Stimulated activated CD4-positive, alpha-beta T cell treated with anti-CD3 and anti-CD28 coated beads, Interleukin-12 subunit alpha, Interleukin-12 subunit beta, amount 100 ng/mL, for 4 hours (primary cell): Measurements from ENCODE around the gene FZD1.

Experiments
- DNase-seq: peaks from one replicate; pipeline ENCODE4 v3.0.0-alpha.2; 2020

FZD1 gene

DNA sequence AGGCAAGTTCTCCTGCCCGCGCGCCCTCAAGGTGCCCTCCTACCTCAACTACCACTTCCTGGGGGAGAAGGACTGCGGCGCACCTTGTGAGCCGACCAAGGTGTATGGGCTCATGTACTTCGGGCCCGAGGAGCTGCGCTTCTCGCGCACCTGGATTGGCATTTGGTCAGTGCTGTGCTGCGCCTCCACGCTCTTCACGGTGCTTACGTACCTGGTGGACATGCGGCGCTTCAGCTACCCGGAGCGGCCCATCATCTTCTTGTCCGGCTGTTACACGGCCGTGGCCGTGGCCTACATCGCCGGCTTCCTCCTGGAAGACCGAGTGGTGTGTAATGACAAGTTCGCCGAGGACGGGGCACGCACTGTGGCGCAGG, 1.4 kb downstream of the FZD1 start:
- no peak for DNase-seq

DNA sequence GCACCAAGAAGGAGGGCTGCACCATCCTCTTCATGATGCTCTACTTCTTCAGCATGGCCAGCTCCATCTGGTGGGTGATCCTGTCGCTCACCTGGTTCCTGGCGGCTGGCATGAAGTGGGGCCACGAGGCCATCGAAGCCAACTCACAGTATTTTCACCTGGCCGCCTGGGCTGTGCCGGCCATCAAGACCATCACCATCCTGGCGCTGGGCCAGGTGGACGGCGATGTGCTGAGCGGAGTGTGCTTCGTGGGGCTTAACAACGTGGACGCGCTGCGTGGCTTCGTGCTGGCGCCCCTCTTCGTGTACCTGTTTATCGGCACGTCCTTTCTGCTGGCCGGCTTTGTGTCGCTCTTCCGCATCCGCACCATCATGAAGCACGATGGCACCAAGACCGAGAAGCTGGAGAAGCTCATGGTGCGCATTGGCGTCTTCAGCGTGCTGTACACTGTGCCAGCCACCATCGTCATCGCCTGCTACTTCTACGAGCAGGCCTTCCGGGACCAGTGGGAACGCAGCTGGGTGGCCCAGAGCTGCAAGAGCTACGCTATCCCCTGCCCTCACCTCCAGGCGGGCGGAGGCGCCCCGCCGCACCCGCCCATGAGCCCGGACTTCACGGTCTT, 1.9 kb downstream of the FZD1 start:
- DNase-seq: no peak

DNA sequence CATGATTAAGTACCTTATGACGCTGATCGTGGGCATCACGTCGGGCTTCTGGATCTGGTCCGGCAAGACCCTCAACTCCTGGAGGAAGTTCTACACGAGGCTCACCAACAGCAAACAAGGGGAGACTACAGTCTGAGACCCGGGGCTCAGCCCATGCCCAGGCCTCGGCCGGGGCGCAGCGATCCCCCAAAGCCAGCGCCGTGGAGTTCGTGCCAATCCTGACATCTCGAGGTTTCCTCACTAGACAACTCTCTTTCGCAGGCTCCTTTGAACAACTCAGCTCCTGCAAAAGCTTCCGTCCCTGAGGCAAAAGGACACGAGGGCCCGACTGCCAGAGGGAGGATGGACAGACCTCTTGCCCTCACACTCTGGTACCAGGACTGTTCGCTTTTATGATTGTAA, 2.5 kb downstream of the FZD1 start:
- DNase-seq: no peak

- no peak for DNase-seq
Observed at GRCh38 chr7:91267171-91267955, 3.1 kb downstream of the FZD1 start.

DNA sequence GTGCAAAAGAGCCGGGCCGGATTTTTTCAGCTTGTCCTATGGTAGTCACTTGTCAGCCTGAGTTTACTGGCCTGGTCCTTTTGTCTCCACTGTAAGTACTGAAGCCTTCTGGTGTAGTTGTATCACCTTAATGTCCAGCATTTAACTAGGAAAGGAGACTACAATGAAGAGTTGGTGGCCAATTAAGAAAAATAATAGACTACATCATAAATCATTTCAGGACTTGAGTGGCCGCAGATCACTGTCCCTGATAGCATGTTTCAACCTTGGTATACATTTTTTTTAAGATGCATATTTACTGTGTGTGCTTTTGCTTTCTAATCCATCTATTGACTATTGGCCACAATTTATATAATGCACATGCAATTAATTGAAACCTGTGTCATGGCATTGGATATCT, 6.1 kb downstream of the FZD1 start:
- DNase-seq: no peak

GRCh38 chr7:91276909-91277308, 12.7 kb downstream of the FZD1 start:
- DNase-seq: no peak

- DNase-seq: no peak
Observed at GRCh38 chr7:91280185-91280584, 16.0 kb downstream of the FZD1 start.

- DNase-seq: no peak
Observed at GRCh38 chr7:91280604-91281003, 16.4 kb downstream of the FZD1 start.

DNA sequence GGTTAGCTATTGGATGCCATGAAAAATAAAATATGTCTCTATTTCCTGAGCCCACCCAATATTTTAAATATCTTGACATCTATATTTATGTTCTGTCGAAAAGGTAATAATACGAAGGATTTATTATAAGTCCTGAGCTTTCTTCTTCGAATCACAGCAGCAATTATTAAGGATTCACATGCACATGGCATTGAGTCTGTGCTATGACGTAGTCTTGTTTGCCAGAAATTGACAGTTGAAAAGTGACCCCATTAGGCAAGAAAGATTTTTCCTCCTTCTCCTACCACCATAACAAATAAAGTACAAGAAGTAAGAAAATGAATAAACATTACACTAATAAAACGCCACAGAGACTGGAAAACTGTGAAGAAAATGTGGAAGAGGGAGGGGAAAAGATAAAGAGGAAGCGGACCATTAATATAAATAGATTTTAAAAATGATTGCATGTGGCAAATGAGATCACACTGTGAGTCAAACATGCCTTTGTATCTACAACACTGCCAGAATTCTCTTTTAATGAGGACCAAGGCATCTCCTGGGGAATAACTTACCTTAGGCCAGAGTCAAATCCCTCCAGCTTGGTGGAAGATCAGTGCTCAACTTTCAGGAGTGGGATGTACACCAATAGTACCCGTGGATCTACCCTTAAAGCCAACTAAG, 21.6 kb downstream of the FZD1 start:
- no peak for DNase-seq

GRCh38 chr7:91286432-91286831, 22.2 kb downstream of the FZD1 start:
- no peak for DNase-seq

GRCh38 chr7:91287371-91288084, 23.3 kb downstream of the FZD1 start:
- DNase-seq: no peak

GRCh38 chr7:91288208-91288824, 24.1 kb downstream of the FZD1 start:
- no peak for DNase-seq

DNA sequence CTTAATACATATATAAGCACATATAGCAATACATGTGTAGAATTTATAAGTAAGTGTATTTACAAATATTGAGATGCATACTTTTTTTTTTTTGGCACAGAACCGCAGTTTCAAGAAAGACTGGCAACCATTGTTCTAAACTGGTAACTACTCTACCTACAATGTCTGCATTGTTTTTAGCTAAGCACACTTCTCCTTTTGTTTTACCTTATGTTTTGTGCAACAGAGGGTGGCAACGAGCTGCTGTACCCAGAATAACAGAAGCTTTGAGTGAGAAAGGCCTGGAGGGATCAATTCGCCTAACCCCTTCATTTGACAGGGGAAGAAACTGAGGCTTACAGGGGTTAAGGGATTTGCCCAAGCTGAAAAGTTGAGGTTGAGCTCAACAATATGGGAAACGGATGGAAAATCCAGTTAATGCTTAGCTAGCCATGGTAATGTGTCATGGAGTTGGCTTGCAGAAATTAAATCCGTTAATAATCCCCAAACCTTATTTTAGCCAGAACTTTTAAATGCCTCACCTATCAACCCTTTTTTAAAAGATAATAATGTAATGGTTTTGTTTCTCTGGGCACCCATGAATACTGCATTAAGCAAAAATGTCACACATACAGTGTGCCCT, 25.5 kb downstream of the FZD1 start:
- DNase-seq: no peak

DNA sequence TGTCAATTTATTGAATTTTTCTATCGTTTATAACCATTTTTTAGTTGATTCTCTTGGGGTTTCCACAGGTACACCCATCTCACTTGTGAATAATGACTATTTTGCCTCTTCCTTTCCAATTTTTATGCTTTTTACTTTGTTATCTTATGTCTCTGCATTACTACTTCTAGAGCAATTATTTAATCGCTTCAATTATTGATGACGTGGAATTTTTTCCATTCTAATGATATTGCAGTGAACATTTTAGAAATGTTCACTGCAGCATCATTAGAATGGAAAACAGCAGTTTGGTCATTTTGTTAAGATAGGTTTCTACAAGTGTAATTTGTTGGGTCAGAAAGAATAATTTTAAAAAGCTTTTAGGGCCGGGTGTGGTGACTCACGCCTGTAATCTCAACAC, 27.1 kb downstream of the FZD1 start:
- DNase-seq: no peak

- no peak for DNase-seq
Observed at GRCh38 chr7:91291902-91292301, 27.7 kb downstream of the FZD1 start.

GRCh38 chr7:91292506-91292905, 28.3 kb downstream of the FZD1 start:
- no peak for DNase-seq

DNA sequence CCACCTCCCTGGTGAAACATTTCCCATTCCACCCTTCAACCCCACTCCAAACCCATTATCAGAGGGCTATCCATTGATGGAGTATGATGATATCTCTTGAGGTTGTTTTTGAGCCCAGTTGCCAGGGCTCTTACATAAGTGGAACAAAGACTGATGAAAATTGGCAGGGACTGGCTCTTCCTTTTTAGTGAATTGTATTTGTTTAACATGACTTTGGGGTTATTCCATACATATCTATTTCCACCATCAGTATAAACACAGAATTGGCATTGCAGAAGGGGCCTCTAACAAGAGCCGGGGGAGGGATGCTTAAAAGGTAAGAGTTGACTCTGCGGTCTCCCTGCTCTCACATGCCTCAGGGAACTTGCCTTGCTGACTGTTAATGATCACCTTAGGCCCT, 28.9 kb downstream of the FZD1 start:
- DNase-seq: no peak

DNA sequence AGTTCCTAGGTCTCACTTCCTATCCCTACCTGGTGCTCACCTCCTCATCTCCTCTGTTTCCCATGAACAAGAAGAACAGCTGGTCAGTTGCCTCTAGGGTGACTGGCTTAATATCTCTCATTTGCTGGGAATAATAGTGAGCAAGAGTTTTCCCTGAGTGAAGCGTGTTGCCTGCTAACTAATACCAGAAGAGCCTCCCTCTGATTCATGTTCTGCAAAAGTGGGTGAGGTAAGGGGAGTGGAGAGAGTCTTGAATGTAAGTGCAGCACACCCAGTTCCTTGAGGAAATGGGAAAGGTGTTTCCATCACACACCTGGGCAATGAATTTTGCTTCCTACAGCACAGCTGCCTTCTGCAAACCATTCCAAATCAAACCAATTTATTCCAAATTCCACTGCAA, 29.6 kb downstream of the FZD1 start:
- no peak for DNase-seq

DNA sequence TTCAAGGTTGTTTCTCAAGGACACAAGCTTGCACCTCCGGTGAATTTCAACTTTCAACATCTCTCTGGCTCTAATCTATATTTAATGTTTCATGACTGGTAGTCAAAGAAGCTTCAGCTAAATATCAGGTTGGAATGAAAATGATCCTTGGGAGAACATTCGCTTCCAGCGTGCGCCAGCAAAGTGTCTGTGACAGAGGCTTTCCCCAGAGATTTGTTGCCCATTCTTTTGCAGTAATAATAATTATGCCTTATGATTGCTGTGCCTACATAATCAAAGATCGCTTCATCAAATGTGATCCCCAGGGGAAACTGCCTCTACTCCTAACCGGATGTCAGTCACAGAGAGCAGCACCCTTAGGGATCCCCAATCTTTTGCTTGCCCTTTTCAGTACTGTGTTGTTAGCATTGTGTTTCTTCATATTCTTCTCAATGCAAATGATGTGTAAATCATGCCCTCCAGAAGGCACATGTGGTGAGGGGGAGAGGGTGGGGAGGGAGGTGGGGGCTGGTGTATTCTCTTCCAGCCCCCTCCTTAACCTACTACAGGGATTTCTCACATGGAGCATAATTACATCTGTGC, 30.5 kb downstream of the FZD1 start:
- no peak for DNase-seq

DNA sequence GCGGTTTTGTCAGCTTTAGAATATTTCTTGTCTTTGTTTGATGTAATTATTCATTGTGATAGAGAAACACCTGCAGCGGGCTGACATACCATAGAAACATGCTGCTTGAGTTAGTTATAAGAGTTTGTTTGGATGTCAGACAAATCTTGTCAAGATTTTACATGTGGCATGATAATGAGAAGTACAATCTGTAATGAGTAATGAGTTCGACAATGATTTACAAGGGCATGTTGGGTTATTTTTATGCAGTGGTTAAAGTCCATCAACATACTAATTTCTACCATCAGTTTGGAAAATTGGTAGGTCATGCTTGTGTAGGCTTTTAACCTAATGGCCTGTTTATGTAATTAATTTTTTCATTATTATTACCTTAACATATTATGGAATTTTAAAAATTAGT, 31.3 kb downstream of the FZD1 start:
- no peak for DNase-seq

- no peak for DNase-seq
Observed at GRCh38 chr7:91297939-91298338, 33.7 kb downstream of the FZD1 start.
